GM18519 (cell line): ENCODE data around the gene LONP2.
A peak's percentile ranks its signal among the peaks of the same experiment; 100 is the strongest.
"Not testable (repeated sequence)": the region's sequence is repeated elsewhere in the genome, so short reads cannot be mapped to it uniquely, and the experiment has no call there.

Source experiments
- ATAC-seq: cut with Tn5 transposase; IDR thresholded peaks from one replicate; pipeline ENCODE4 v1.9.1; 2021; ENCODE audit warnings: mild to moderate bottlenecking, moderate library complexity; ENCODE audit not compliant: unreplicated experiment, low FRiP score

The LONP2 gene

GRCh38 chr16:48330841-48331192 is 86.7 kb downstream of the LONP2 start:
- no peak for ATAC-seq

GRCh38 chr16:48332978-48333377 is 88.9 kb downstream of the LONP2 start:
- ATAC-seq: no peak

- ATAC-seq: no peak
Observed at GRCh38 chr16:48334325-48334724, 90.2 kb downstream of the LONP2 start.

- no peak for ATAC-seq
Observed at GRCh38 chr16:48335961-48336360, 91.9 kb downstream of the LONP2 start.

GRCh38 chr16:48340054-48340453 is 96.0 kb downstream of the LONP2 start:
- no peak for ATAC-seq

- ATAC-seq: no peak
Observed at GRCh38 chr16:48342591-48342990, 98.5 kb downstream of the LONP2 start.

- ATAC-seq: no peak
Observed at GRCh38 chr16:48347191-48347865, 103.2 kb downstream of the LONP2 start.

- ATAC-seq: no peak
Observed at GRCh38 chr16:48347980-48348379, 103.9 kb downstream of the LONP2 start.

GRCh38 chr16:48350736-48351135 is 106.6 kb downstream of the LONP2 start:
- ATAC-seq: no peak

- no peak for ATAC-seq
Observed at GRCh38 chr16:48352648-48353390, 108.7 kb downstream of the LONP2 start.

GRCh38 chr16:48353565-48354163 is 109.6 kb downstream of the LONP2 start:
- peak; percentile 50 for ATAC-seq

- not testable (repeated sequence) for ATAC-seq
Observed at GRCh38 chr16:48354385-48354784, 110.3 kb downstream of the LONP2 start.

- no peak for ATAC-seq
Observed at GRCh38 chr16:48354877-48355855, 111.1 kb downstream of the LONP2 start.

GRCh38 chr16:48356633-48357376 is 112.7 kb downstream of the LONP2 start:
- no peak for ATAC-seq

- no peak for ATAC-seq
Observed at GRCh38 chr16:48358419-48358818, 114.3 kb downstream of the LONP2 start.

- no peak for ATAC-seq
Observed at GRCh38 chr16:48359983-48360382, 115.9 kb downstream of the LONP2 start.

- ATAC-seq: no peak
Observed at GRCh38 chr16:48361012-48361411, 116.9 kb downstream of the LONP2 start.

- no peak for ATAC-seq
Observed at GRCh38 chr16:48361540-48362144, 117.5 kb downstream of the LONP2 start.

GRCh38 chr16:48365025-48365600 is 121.0 kb downstream of the LONP2 start:
- ATAC-seq: no peak
